ENCODE results near the gene SEBOX.

- TF ChIP-seq POLR2A (IDR thresholded peaks at IDR 0.05) (no peak), CTCF (IDR thresholded peaks at IDR 0.05) (no peak)
Measured at GRCh38 chr17:28345419-28346198, 19.4 kb downstream of the SEBOX start.

Measured in thyroid gland (tissue), 4 donors.